Endothelial cell of umbilical vein (primary cell): Measurements from ENCODE around the gene IFI27L2. TPM values are rescaled to one million over a fixed set of nuclear protein-coding genes. Genes with fewer than 3 reads are reported as not detected.

Source experiments
- BruUV-seq: library from RNA; stranded (reverse); fragments of 400-500 nt; replicated peaks from 2 replicates; lab custom pipeline; 2021; lab: Mats Ljungman, UMichigan
- CTCF ChIA-PET: fragments of 300-600, 350-600 bp; sonication (Branson Sonifier 250); formaldehyde crosslinking; loops from one replicate; lab custom pipeline; 2021; ENCODE audit warnings: antibody characterized with exemption, inconsistent platforms; lab: Charles Lee
- POLR2A ChIA-PET: fragments of 300-600, 350-600 bp; sonication (Branson Sonifier 250); formaldehyde crosslinking; loops from one replicate; lab custom pipeline; 2021; ENCODE audit warnings: antibody characterized with exemption, inconsistent platforms; lab: Charles Lee
- DNase-seq: peaks from one replicate; pipeline ENCODE4 v3.0.0-alpha.2; 2011; ENCODE audit warnings: low read depth, low spot score
- FAIRE-seq: peaks from 2 replicates; lab custom pipeline; 2011; peaks lifted over from hg19 to GRCh38; lab: Jason Lieb, UNC
- H2AFZ ChIP-seq: 2 replicates; pipeline ENCODE4 v1.6.0; 2012; ENCODE audit warnings: low read depth, low read length, control low read depth, inconsistent platforms
- H3K27ac ChIP-seq: 2 replicates; pipeline ENCODE4 v1.5.1; 2011; ENCODE audit warnings: low read depth, mild to moderate bottlenecking, control low read depth, low read length, moderate library complexity; ENCODE audit not compliant: insufficient read depth
- H3K27me3 ChIP-seq, 2 experiments: 2 replicates each; pipeline versions ENCODE4 v1.6.0 to v1.6.1; 2011; ENCODE audit warnings: low read length in 2 of 2, mixed read lengths in 1 of 2; ENCODE audit not compliant: control insufficient read depth in 2 of 2, insufficient read depth in 2 of 2
- H3K36me3 ChIP-seq, 2 experiments: 2 replicates in 1 of 2; 3 replicates in 1 of 2; pipeline ENCODE4 v1.5.1; 2011; ENCODE audit warnings: low read length in 2 of 2, mild to moderate bottlenecking in 1 of 2, moderate library complexity in 1 of 2; ENCODE audit not compliant: control insufficient read depth in 2 of 2, insufficient read depth in 2 of 2; ENCODE audit errors: extremely low read depth in 1 of 2
- H3K4me1 ChIP-seq: 3 replicates; pipeline ENCODE4 v1.5.1; 2011; ENCODE audit warnings: mild to moderate bottlenecking, low read length; ENCODE audit not compliant: control insufficient read depth, insufficient read depth; ENCODE audit errors: extremely low read depth
- H3K4me2 ChIP-seq: 2 replicates; pipeline ENCODE4 v1.6.1; 2011; ENCODE audit warnings: low read length, control low read depth, mixed read lengths; ENCODE audit not compliant: insufficient read depth
- H3K4me3 ChIP-seq, 3 experiments: fragments of 200-600 bp in 1 of 3; sonication (generic), shearing (Covaris generic) in 1 of 3; replicated peaks in 1 of 3; 2 replicates each; pipeline ENCODE4 v1.5.1; 2011 to 2016; ENCODE audit warnings: control low read depth in 3 of 3, low read length in 3 of 3, mild to moderate bottlenecking in 2 of 3, inconsistent platforms in 1 of 3, low read depth in 1 of 3, moderate library complexity in 1 of 3; ENCODE audit not compliant: insufficient read depth in 1 of 3
- H3K79me2 ChIP-seq: 2 replicates; pipeline ENCODE4 v1.6.0; 2012; ENCODE audit warnings: low read length, inconsistent platforms; ENCODE audit not compliant: control insufficient read depth, insufficient read depth
- H3K9ac ChIP-seq: replicated peaks from 2 replicates; pipeline ENCODE3; 2011; ENCODE audit warnings: low read length, control low read depth; ENCODE audit not compliant: insufficient read depth; ENCODE audit errors: extremely low read depth
- H3K9me1 ChIP-seq: replicated peaks from 3 replicates; pipeline ENCODE4 v1.6.0; 2011; ENCODE audit warnings: mild to moderate bottlenecking, low read length; ENCODE audit not compliant: control insufficient read depth, insufficient read depth; ENCODE audit errors: extremely low read depth
- H3K9me3 ChIP-seq: replicated peaks from 2 replicates; pipeline ENCODE4 v1.5.1; 2012; ENCODE audit warnings: low read length, inconsistent platforms; ENCODE audit not compliant: control insufficient read depth, insufficient read depth
- H4K20me1 ChIP-seq: replicated peaks from 2 replicates; pipeline ENCODE3; 2011; ENCODE audit warnings: mild to moderate bottlenecking, low read length; ENCODE audit not compliant: control insufficient read depth, insufficient read depth; ENCODE audit errors: extremely low read depth
- EZH2 ChIP-seq: IDR thresholded peaks from 2 replicates; pipeline ENCODE4 v1.6.1; 2012; ENCODE audit warnings: borderline replicate concordance, low read depth, mild to moderate bottlenecking, moderate library complexity, low read length, inconsistent platforms; ENCODE audit not compliant: severe bottlenecking
- FOS ChIP-seq: IDR thresholded peaks from 2 replicates; pipeline ENCODE4 v1.6.1; 2011; ENCODE audit warnings: mild to moderate bottlenecking, low read length, moderate library complexity, borderline replicate concordance; ENCODE audit not compliant: insufficient read depth
- GATA2 ChIP-seq: IDR thresholded peaks from 2 replicates; pipeline ENCODE4 v1.7.0; 2011; ENCODE audit warnings: low read depth, mild to moderate bottlenecking, moderate library complexity, mixed read lengths, low read length; ENCODE audit not compliant: insufficient read length, insufficient read depth
- JUN ChIP-seq: IDR thresholded peaks from 2 replicates; pipeline ENCODE4 v1.6.1; 2011; ENCODE audit warnings: borderline replicate concordance, low read depth; ENCODE audit not compliant: insufficient read length, insufficient read depth
- MAX ChIP-seq: IDR thresholded peaks from 2 replicates; pipeline ENCODE4 v1.6.1; 2011; ENCODE audit not compliant: insufficient read depth, insufficient read length
- MYC ChIP-seq: IDR thresholded peaks from one replicate; pipeline ENCODE4 v1.6.1; 2011; ENCODE audit warnings: mild to moderate bottlenecking, low read depth, low read length
- POLR2A ChIP-seq: IDR thresholded peaks from 2 replicates; pipeline ENCODE4 v1.6.1; 2012; ENCODE audit warnings: low read depth, mild to moderate bottlenecking, control low read depth, low read length
- POLR2AphosphoS5 ChIP-seq: IDR thresholded peaks from 2 replicates; pipeline ENCODE4 v1.6.1; 2012; ENCODE audit warnings: low read depth, mild to moderate bottlenecking, control low read depth, low read length, moderate library complexity; ENCODE audit not compliant: insufficient read depth
- dilution Hi-C: fragments of 300-500 bp; cut with MboI; formaldehyde crosslinking; loops from one replicate; pipeline ENCODE4 v1.15.0; 2019; ENCODE audit warnings: low sequenced_read_pairs; ENCODE audit not compliant: extremely low pct_ligation_motif_present
- intact Hi-C: fragments of 100-400 bp; cut with micrococcal nuclease; formaldehyde crosslinking; loops from one replicate; pipeline ENCODE4 v1.10.0; 2022
- polyA plus RNA-seq, 4 experiments: library from polyadenylated mRNA; depleted of rRNA in 3 of 4; stranded (reverse) in 3 of 4; unstranded in 1 of 4; fragments of >200 nt; gene quantifications; 2 replicates each; pipeline versions ENCODE4 v1.2.1 to v1.2.3, GENCODE V29; 2011 to 2012; ENCODE audit warnings: missing spikeins in 1 of 4
- total RNA-seq: library from RNA; stranded (reverse); gene quantifications from 2 replicates; pipeline ENCODE4 v1.2.3, GENCODE V29; 2021
- TF ChIP-seq, protein P1 (sequence below), 2 donors: IDR thresholded peaks; 1 replicate in 1 of 2; 2 replicates in 1 of 2; pipeline ENCODE4 v1.5.1; 2011; ENCODE audit warnings: low read length in 2 of 2, mild to moderate bottlenecking in 2 of 2, moderate library complexity in 2 of 2, control low read depth in 1 of 2, inconsistent platforms in 1 of 2, low read depth in 1 of 2; ENCODE audit not compliant: insufficient read depth in 1 of 2; ENCODE audit errors: extremely low read depth in 1 of 2

The IFI27L2 gene
- total and polyA plus RNA-seq, 2 donors (not counting 3 experiments of a cell fraction or from before 2014, with no cell fraction given): 28.7 to 82.9 TPM

GRCh38 chr14:94175747-94176146, 46.3 kb upstream of the IFI27L2 start:
- Histone ChIP-seq H2AFZ (no peak overlapping the region), H3K36me3 (no peaks in the 10 kb centered on the region), H3K9me3 (no peaks in the 10 kb centered on the region), H3K9ac (no peak overlapping the region), H3K4me2 (no peak overlapping the region), H3K4me3 (no peak overlapping the region), H3K27ac (no peak overlapping the region), H3K9me1 (no peaks in the 10 kb centered on the region), H3K79me2 (no peaks in the 10 kb centered on the region), H4K20me1 (no peaks in the 10 kb centered on the region), H3K27me3 (peaks cover 29 to 74% of the 10 kb centered on the region in 2 experiments), H3K4me1 (peaks cover 3% of the 10 kb centered on the region)
- intact Hi-C loops (no loop called here), dilution Hi-C loops (no loop called here)
- FAIRE-seq (no peak), DNase-seq (no peak)
- BruUV-seq: no TSS peak
- CTCF ChIA-PET: interaction anchor here (0.5 to 2.4 kb wide), 4 partner anchors 44 to 236 kb away, joined by 3 to 8 read pairs (median 4); no protein-coding TSS in a partner anchor
- TF ChIP-seq MYC (no peak), GATA2 (no peak), JUN (no peak), POLR2AphosphoS5 (no peak), POLR2A (no peak), MAX (no peak), EZH2 (no peak), FOS (no peak)
- TF ChIP-seq, protein P1, sequence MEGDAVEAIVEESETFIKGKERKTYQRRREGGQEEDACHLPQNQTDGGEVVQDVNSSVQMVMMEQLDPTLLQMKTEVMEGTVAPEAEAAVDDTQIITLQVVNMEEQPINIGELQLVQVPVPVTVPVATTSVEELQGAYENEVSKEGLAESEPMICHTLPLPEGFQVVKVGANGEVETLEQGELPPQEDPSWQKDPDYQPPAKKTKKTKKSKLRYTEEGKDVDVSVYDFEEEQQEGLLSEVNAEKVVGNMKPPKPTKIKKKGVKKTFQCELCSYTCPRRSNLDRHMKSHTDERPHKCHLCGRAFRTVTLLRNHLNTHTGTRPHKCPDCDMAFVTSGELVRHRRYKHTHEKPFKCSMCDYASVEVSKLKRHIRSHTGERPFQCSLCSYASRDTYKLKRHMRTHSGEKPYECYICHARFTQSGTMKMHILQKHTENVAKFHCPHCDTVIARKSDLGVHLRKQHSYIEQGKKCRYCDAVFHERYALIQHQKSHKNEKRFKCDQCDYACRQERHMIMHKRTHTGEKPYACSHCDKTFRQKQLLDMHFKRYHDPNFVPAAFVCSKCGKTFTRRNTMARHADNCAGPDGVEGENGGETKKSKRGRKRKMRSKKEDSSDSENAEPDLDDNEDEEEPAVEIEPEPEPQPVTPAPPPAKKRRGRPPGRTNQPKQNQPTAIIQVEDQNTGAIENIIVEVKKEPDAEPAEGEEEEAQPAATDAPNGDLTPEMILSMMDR (IDR thresholded peaks at IDR 0.05; ENCODE audit: extremely low read depth in 1 of 2, insufficient read depth in 1 of 2, low read depth in 1 of 2, low read length in 2 of 2): no peak
- POLR2A ChIA-PET: no interaction called here
